ENCODE results near the gene UBASH3B.

UBASH3B gene

DNA sequence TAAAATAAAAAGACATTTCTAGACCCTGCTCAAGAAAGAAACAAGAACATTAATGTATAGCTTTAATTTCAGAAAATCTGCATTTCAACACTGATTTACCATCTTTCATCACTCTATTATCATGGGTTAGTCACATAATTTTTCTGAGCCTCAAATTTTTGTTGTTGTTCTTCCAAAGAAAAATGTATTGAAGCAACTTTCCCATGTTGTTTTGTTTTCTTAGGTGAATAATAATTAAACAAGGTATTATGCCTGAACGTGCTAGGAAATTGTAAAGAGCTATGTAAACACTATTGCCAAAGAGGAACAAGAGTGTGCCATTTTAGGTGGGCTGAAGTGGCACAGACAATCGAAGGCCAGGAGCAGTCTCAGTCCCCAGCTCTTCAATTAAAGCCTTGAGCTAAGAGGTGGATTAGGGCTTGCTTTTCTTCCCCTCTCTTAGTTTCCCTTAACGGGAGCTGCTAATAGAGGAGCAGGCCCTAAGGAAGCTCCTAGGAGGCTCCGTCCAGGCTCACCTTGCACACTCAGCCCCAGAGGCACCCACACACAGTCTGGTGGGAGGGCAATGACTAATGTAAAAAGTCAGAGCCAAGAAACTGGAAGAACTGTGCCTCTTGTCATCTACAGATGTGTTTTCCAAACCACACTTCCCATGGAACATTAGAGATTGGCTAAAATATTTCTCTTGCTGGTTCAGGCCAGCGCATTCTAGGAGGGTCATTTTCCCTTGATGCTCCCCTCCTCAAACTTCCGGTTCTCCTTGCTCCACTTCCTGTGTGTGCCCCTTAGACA, 8.8 kb upstream of the UBASH3B start:
- in situ Hi-C loops (cut with MboI; ENCODE audit: low pct_unique_long_range_greater_than_20kb, low sequenced_read_pairs, unreplicated experiment), result no loop called here
- TF ChIP-seq, protein P1, sequence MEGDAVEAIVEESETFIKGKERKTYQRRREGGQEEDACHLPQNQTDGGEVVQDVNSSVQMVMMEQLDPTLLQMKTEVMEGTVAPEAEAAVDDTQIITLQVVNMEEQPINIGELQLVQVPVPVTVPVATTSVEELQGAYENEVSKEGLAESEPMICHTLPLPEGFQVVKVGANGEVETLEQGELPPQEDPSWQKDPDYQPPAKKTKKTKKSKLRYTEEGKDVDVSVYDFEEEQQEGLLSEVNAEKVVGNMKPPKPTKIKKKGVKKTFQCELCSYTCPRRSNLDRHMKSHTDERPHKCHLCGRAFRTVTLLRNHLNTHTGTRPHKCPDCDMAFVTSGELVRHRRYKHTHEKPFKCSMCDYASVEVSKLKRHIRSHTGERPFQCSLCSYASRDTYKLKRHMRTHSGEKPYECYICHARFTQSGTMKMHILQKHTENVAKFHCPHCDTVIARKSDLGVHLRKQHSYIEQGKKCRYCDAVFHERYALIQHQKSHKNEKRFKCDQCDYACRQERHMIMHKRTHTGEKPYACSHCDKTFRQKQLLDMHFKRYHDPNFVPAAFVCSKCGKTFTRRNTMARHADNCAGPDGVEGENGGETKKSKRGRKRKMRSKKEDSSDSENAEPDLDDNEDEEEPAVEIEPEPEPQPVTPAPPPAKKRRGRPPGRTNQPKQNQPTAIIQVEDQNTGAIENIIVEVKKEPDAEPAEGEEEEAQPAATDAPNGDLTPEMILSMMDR (IDR thresholded peaks at IDR 0.05; ENCODE audit: extremely low read depth, insufficient read depth, missing control alignments), result no peak
- DNase-seq (ENCODE audit: low spot score), result no peak

DNA sequence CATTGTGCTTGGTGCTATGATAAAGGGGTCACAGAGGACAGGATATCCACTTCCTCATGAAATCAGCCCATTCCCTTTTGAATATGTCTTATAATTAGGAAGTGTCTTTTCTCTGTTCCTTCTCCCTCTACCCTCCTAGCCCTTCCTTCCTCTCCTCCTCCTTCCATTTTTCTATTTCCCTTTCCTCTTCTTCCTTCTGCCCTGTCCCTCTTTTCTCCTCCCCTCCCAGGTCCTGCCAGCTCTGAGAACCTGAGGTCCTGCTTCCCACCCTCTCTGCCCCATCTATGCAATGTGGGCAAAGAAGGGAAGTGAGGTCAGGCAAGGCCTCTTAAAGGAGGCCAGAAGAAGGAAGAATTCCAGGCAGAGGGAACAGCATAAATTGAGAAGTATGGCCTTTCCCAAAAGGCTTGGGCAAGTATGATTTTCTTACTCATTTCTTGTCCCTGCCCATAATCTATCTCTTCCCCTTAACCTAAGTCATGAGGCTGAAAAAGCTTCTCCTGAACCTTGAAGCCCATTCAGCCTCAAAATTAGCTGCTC, 7.7 kb upstream of the UBASH3B start:
- TF ChIP-seq, protein P1 (IDR thresholded peaks at IDR 0.05; ENCODE audit: extremely low read depth, insufficient read depth, missing control alignments), result no peak
- no peak for DNase-seq (ENCODE audit: low spot score)
- in situ Hi-C loops (cut with MboI; ENCODE audit: low pct_unique_long_range_greater_than_20kb, low sequenced_read_pairs, unreplicated experiment), result no loop called here

DNA sequence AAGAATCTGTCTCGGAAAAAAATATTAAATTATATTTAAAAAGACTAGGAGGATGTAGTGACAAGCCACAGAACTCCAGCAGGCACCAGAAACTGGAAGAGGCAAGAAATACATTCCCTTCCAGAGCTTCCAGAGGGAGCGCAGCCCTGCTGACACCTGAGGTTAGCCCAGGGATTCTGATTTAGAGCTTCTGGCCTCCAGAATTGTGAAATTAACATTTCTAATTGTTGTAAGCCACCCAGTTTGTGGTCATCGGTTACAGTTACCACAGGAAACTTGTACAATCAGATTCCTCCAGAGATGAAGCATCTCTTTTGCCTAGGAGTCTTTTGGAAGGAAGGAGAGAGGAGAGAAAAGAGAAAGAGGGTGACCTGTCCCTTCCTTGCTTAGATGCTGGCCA, 6.4 kb upstream of the UBASH3B start:
- no peak for DNase-seq (ENCODE audit: low spot score)
- in situ Hi-C loops (cut with MboI; ENCODE audit: low pct_unique_long_range_greater_than_20kb, low sequenced_read_pairs, unreplicated experiment), result no loop called here
- TF ChIP-seq, protein P1 (IDR thresholded peaks at IDR 0.05; ENCODE audit: extremely low read depth, insufficient read depth, missing control alignments), result no peak

DNA sequence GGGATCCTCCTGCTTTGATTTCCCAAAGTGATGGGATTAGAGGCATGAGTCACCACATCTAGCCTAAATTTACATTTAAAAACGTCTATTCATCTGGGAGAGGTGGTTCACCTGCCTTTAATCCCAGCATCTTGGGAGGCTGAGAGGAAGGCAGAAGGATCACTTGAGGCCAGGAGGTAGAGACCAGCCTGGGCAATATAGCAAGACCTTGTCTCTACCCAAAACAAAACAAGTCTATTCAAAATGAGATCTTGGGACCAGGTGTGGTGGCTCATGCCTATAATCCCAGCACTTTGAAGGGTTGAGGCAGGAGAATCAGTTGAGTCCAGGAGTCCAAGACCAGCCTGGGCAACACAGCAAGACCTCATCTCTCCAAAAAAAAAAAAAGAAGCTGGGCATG, 4.9 kb upstream of the UBASH3B start:
- TF ChIP-seq, protein P1 (IDR thresholded peaks at IDR 0.05; ENCODE audit: extremely low read depth, insufficient read depth, missing control alignments), result no peak
- in situ Hi-C loops (cut with MboI; ENCODE audit: low pct_unique_long_range_greater_than_20kb, low sequenced_read_pairs, unreplicated experiment), result no loop called here
- no peak for DNase-seq (ENCODE audit: low spot score)

DNA sequence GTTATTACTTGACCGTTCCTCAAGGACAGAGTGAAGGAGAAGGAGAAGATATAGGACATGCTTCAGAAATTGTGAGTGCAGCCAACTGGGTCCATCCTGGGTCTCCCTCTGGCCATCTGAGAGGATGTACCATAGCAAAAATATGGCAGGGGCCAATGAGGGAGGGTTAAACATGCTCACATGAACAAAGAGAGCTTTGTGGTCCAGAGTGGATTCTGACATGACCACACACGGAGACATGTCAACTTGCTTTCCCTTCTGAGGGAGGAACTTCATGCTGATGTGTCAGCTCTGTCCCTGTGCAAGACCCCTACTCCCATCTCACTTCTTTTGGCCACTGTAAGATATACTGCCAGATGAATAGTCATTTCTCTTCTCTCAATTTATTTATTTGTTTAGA, 3.0 kb upstream of the UBASH3B start:
- in situ Hi-C loops (cut with MboI; ENCODE audit: low pct_unique_long_range_greater_than_20kb, low sequenced_read_pairs, unreplicated experiment), result no loop called here
- DNase-seq (ENCODE audit: low spot score), result no peak
- TF ChIP-seq, protein P1 (IDR thresholded peaks at IDR 0.05; ENCODE audit: extremely low read depth, insufficient read depth, missing control alignments), result no peak

DNA sequence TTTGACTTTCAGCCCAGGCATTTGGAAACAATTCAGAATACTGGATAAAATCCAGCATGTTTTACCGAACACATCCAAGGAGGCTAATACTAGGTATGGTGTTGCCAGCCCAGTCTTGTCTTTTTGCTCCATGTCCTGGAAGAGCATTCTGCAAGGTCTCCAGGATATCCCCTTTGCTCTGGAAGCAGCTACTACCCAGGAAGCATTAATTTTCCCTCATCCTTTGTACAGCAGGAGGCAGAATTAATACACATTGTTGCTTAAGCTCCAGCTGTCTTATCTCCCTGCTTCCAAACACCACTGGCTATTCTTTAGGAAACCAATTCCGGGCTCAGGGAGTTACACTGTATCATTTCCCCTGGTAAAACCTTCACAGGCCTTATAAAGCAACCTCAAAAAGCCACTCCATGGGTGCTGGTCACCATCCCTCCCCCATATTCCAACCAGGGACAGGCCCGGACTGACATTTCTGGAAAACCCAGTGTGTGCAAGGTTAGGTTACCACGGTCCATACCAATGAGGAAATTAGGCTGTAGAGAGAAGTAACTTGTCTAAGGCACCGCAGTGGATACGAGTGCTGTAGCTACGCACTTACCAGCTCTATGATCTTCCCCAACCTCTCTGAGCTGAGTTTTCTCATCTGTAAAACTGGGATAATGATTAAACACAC, 1.5 kb upstream of the UBASH3B start:
- DNase-seq (ENCODE audit: low spot score), result no peak
- in situ Hi-C loops (cut with MboI; ENCODE audit: low pct_unique_long_range_greater_than_20kb, low sequenced_read_pairs, unreplicated experiment), result no loop called here
- TF ChIP-seq, protein P1 (IDR thresholded peaks at IDR 0.05; ENCODE audit: extremely low read depth, insufficient read depth, missing control alignments), result no peak
